ENCODE data around the gene MARK3. TPM values are rescaled to one million over a fixed set of nuclear protein-coding genes. Genes with fewer than 3 reads are reported as not detected.

The MARK3 gene
- total RNA-seq, 1 donor from 2014 or later: 124 TPM

DNA sequence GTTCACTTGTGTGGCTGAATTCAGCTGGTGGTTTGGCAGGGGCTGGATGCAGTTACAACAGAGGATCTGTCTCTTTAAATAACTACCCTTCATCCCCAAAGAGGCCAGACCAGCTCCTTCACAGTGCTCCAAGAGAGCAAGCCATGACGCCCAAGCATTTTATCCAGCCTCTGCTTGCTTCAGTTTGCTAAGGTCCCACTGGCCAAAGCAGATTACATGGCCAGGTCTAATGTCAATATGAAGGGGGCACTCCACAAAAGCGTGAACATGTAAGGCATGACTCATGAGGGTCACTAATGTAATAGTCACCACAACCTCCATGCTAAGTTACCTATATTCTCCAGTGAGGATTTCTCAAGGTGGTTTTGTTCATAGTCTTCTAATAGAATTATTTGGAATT lies 62.9 kb downstream of the MARK3 start:
- Histone ChIP-seq H3K27me3 (ENCODE audit: insufficient read depth, low read length) (no peaks in the 10 kb centered on the region), H3K4me3 (ENCODE audit: insufficient read depth, low read depth, low read length) (no peak overlapping the region), H3K9ac (ENCODE audit: low read length) (no peak overlapping the region), H3K36me3 (ENCODE audit: insufficient read depth, low read length) (peaks cover 12% of the 10 kb centered on the region), H3K79me2 (ENCODE audit: insufficient read depth, low read length) (peaks cover 92% of the 10 kb centered on the region), H3K4me2 (ENCODE audit: low read length) (no peak overlapping the region), H3K9me3 (ENCODE audit: insufficient read depth, low read depth, low read length) (no peaks in the 10 kb centered on the region), H4K20me1 (ENCODE audit: insufficient read depth, low read length) (peaks cover 78% of the 10 kb centered on the region), H3K4me1 (ENCODE audit: insufficient read depth, low read length) (peaks cover 14% of the 10 kb centered on the region), H3K27ac (ENCODE audit: low read depth, low read length) (no peak overlapping the region), H2AFZ (ENCODE audit: low read depth, low read length) (no peak overlapping the region)
- Mint-ChIP-seq H3K9me3 (ENCODE audit: unreplicated experiment) (no peaks in the 10 kb centered on the region), H3K4me3 (ENCODE audit: unreplicated experiment) (no peak overlapping the region), H3K27me3 (ENCODE audit: low read depth, unreplicated experiment) (no peaks in the 10 kb centered on the region), H3K4me1 (ENCODE audit: low read depth, unreplicated experiment) (peaks cover 35% of the 10 kb centered on the region), H3K36me3 (ENCODE audit: low read depth, unreplicated experiment) (peaks cover 7% of the 10 kb centered on the region), H3K27ac (ENCODE audit: unreplicated experiment) (peak overlapping the region; percentile 18)
- FAIRE-seq (no peak), DNase-seq (ENCODE audit: low read depth) (no peak)
- TF ChIP-seq, protein P1, sequence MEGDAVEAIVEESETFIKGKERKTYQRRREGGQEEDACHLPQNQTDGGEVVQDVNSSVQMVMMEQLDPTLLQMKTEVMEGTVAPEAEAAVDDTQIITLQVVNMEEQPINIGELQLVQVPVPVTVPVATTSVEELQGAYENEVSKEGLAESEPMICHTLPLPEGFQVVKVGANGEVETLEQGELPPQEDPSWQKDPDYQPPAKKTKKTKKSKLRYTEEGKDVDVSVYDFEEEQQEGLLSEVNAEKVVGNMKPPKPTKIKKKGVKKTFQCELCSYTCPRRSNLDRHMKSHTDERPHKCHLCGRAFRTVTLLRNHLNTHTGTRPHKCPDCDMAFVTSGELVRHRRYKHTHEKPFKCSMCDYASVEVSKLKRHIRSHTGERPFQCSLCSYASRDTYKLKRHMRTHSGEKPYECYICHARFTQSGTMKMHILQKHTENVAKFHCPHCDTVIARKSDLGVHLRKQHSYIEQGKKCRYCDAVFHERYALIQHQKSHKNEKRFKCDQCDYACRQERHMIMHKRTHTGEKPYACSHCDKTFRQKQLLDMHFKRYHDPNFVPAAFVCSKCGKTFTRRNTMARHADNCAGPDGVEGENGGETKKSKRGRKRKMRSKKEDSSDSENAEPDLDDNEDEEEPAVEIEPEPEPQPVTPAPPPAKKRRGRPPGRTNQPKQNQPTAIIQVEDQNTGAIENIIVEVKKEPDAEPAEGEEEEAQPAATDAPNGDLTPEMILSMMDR (IDR thresholded peaks at IDR 0.05; ENCODE audit: insufficient read depth, low read depth, low read length): no peak
- TF ChIP-seq EZH2 (IDR thresholded peaks at IDR 0.05; ENCODE audit: insufficient read depth, low read length): no peak

- no peaks in the 10 kb centered on the region for H3K27me3 ChIP-seq (ENCODE audit: insufficient read depth, low read length)
- TF ChIP-seq, protein P1 (IDR thresholded peaks at IDR 0.05; ENCODE audit: insufficient read depth, low read depth, low read length): no peak
- no peak for TF ChIP-seq EZH2 (IDR thresholded peaks at IDR 0.05; ENCODE audit: insufficient read depth, low read length)
- no peak for FAIRE-seq
- H3K4me3 ChIP-seq (ENCODE audit: insufficient read depth, low read depth, low read length): no peak overlapping the region
- no peak overlapping the region for H2AFZ ChIP-seq (ENCODE audit: low read depth, low read length)
- Mint-ChIP-seq H3K36me3 (ENCODE audit: low read depth, unreplicated experiment) (peaks cover 13% of the 10 kb centered on the region), H3K27ac (ENCODE audit: unreplicated experiment) (no peak overlapping the region), H3K4me3 (ENCODE audit: unreplicated experiment) (no peak overlapping the region), H3K9me3 (ENCODE audit: unreplicated experiment) (no peaks in the 10 kb centered on the region), H3K27me3 (ENCODE audit: low read depth, unreplicated experiment) (no peaks in the 10 kb centered on the region), H3K4me1 (ENCODE audit: low read depth, unreplicated experiment) (peaks cover 31% of the 10 kb centered on the region)
- peaks cover 79% of the 10 kb centered on the region for H4K20me1 ChIP-seq (ENCODE audit: insufficient read depth, low read length)
- H3K9ac ChIP-seq (ENCODE audit: low read length): no peak overlapping the region
- H3K79me2 ChIP-seq (ENCODE audit: insufficient read depth, low read length): peaks cover 91% of the 10 kb centered on the region
- peaks cover 12% of the 10 kb centered on the region for H3K36me3 ChIP-seq (ENCODE audit: insufficient read depth, low read length)
- H3K4me1 ChIP-seq (ENCODE audit: insufficient read depth, low read length): peaks cover 14% of the 10 kb centered on the region
- DNase-seq (ENCODE audit: low read depth): no peak
- no peak overlapping the region for H3K27ac ChIP-seq (ENCODE audit: low read depth, low read length)
- no peaks in the 10 kb centered on the region for H3K9me3 ChIP-seq (ENCODE audit: insufficient read depth, low read depth, low read length)
- H3K4me2 ChIP-seq (ENCODE audit: low read length): no peak overlapping the region
These were observed 64.5 kb downstream of the MARK3 start for GRCh38 chr14:103449634-103450161.

GRCh38 chr14:103450416-103450815 lies 65.2 kb downstream of the MARK3 start:
- DNase-seq (ENCODE audit: low read depth) (no peak), FAIRE-seq (peak; percentile 71)
- Histone ChIP-seq H3K4me2 (ENCODE audit: low read length) (no peak overlapping the region), H3K79me2 (ENCODE audit: insufficient read depth, low read length) (peaks cover 88% of the 10 kb centered on the region), H3K9ac (ENCODE audit: low read length) (no peak overlapping the region), H4K20me1 (ENCODE audit: insufficient read depth, low read length) (peaks cover 78% of the 10 kb centered on the region), H3K27me3 (ENCODE audit: insufficient read depth, low read length) (no peaks in the 10 kb centered on the region), H3K36me3 (ENCODE audit: insufficient read depth, low read length) (peaks cover 17% of the 10 kb centered on the region), H3K4me3 (ENCODE audit: insufficient read depth, low read depth, low read length) (no peak overlapping the region), H3K9me3 (ENCODE audit: insufficient read depth, low read depth, low read length) (no peaks in the 10 kb centered on the region), H2AFZ (ENCODE audit: low read depth, low read length) (no peak overlapping the region), H3K4me1 (ENCODE audit: insufficient read depth, low read length) (peaks cover 11% of the 10 kb centered on the region), H3K27ac (ENCODE audit: low read depth, low read length) (no peak overlapping the region)
- no peaks in the 10 kb centered on the region for H3K9me3 Mint-ChIP-seq (ENCODE audit: unreplicated experiment)
- TF ChIP-seq EZH2 (IDR thresholded peaks at IDR 0.05; ENCODE audit: insufficient read depth, low read length): no peak
- TF ChIP-seq, protein P1 (IDR thresholded peaks at IDR 0.05; ENCODE audit: insufficient read depth, low read depth, low read length): no peak
- no peak overlapping the region for H3K27ac Mint-ChIP-seq (ENCODE audit: unreplicated experiment)
- H3K27me3 Mint-ChIP-seq (ENCODE audit: low read depth, unreplicated experiment): no peaks in the 10 kb centered on the region
- peaks cover 13% of the 10 kb centered on the region for H3K36me3 Mint-ChIP-seq (ENCODE audit: low read depth, unreplicated experiment)
- no peak overlapping the region for H3K4me3 Mint-ChIP-seq (ENCODE audit: unreplicated experiment)
- H3K4me1 Mint-ChIP-seq (ENCODE audit: low read depth, unreplicated experiment): peaks cover 31% of the 10 kb centered on the region
